Activated naive CD8-positive, alpha-beta T cell treated with anti-CD3 and anti-CD28 coated beads, Interleukin-2, amount 10 ng/mL, durations not matched to agents 7 days and 5 days (primary cell): ENCODE measurements around the gene NBR1. TPM values are rescaled to one million over a fixed set of nuclear protein-coding genes. Genes with fewer than 3 reads are reported as not detected.
"Not testable (repeated sequence)": the region's sequence is repeated elsewhere in the genome, so short reads cannot be mapped to it uniquely, and the experiment has no call there.

Experiments used
- ATAC-seq: fragments of 150-1000 bp; cut with Tn5 transposase; one replicate; pipeline ENCODE4 v1.10.0; 2021; ENCODE audit warnings: low read depth, moderate library complexity
- POLR2A ChIA-PET: fragments of 350-600 bp; sonication (Branson Sonifier 250); formaldehyde crosslinking; loops from one replicate; lab custom pipeline; 2021; ENCODE audit warnings: antibody characterized with exemption; lab: Charles Lee
- DNase-seq: peaks from one replicate; pipeline ENCODE4 v3.0.0; 2021
- H3K27ac Mint-ChIP-seq: one replicate; pipeline ENCODE4 v1.8.0; 2022; ENCODE audit warnings: mild to moderate bottlenecking, mixed read lengths
- H3K27me3 Mint-ChIP-seq: one replicate; pipeline ENCODE4 v1.8.0; 2022; ENCODE audit warnings: mild to moderate bottlenecking, moderate library complexity, mixed read lengths
- H3K36me3 Mint-ChIP-seq: one replicate; pipeline ENCODE4 v1.8.0; 2021; ENCODE audit warnings: mild to moderate bottlenecking, mixed read lengths
- H3K4me1 Mint-ChIP-seq: one replicate; pipeline ENCODE4 v1.8.0; 2021; ENCODE audit warnings: mixed read lengths
- H3K4me3 Mint-ChIP-seq: one replicate; pipeline ENCODE4 v1.8.0; 2022; ENCODE audit warnings: mild to moderate bottlenecking, moderate library complexity, mixed read lengths
- H3K9me3 Mint-ChIP-seq: one replicate; pipeline ENCODE4 v1.8.0; 2021; ENCODE audit warnings: mixed read lengths
- total RNA-seq, 2 experiments: library from RNA; stranded (reverse); gene quantifications; one replicate each; pipeline ENCODE4 v1.2.3, GENCODE V29; 2021

Gene NBR1
- total RNA-seq, result 10 to 100 TPM; 60.5 to 67.4 TPM

GRCh38 chr17:43170766-43171585 lies at the start of gene NBR1:
NBR1 (plus strand) TSS chr17:43171214; CDS start chr17:43175800, 4,586 bp downstream.
- Mint-ChIP-seq H3K27ac (no peak within 1 kb of the TSS), H3K4me3 (no peak within 1 kb of the TSS), H3K4me1 (peaks cover 30% of the 10 kb centered on the region), H3K27me3 (no peaks in the 10 kb centered on the region), H3K9me3 (no peaks in the 10 kb centered on the region), H3K36me3 (peaks cover 16% of the 10 kb centered on the region)
- POLR2A ChIA-PET, result interaction anchor here (0.9 to 3.7 kb wide), 9 partner anchors 41 to 190 kb away, joined by 3 to 51 read pairs (median 4); partner anchors contain the start of genes BRCA1, RPL27 and TMEM106A
- peak; percentile 86 for ATAC-seq
- peak; percentile 89 for DNase-seq

GRCh38 chr17:43125133-43125966 lies 45.7 kb upstream of the NBR1 start, which contains the start of gene BRCA1:
BRCA1 (minus strand) TSS chr17:43125364; CDS start chr17:43124096, 1,268 bp downstream.
- Mint-ChIP-seq H3K27ac (peak within 1 kb of the TSS; percentile 98), H3K4me3 (peak within 1 kb of the TSS; percentile 97), H3K9me3 (no peaks in the 10 kb centered on the region), H3K36me3 (peaks cover 22% of the 10 kb centered on the region), H3K27me3 (no peaks in the 10 kb centered on the region), H3K4me1 (peaks cover 25% of the 10 kb centered on the region)
- POLR2A ChIA-PET, result interaction anchor here (0.6 to 3.9 kb wide), 13 partner anchors 16 to 300 kb away, joined by 3 to 27 read pairs (median 5); partner anchors contain the start of genes IFI35, NBR1, RPL27 and TMEM106A
- DNase-seq (peak; percentile 89), ATAC-seq (peak; percentile 99)

- ATAC-seq, result no peak
- POLR2A ChIA-PET, result interaction anchor here (0.8 to 3.9 kb wide), 6 partner anchors 15 to 235 kb away, joined by 3 to 27 read pairs (median 14); partner anchors contain the start of genes NBR1 and TMEM106A
- Mint-ChIP-seq H3K36me3 (peaks cover 22% of the 10 kb centered on the region), H3K27me3 (no peaks in the 10 kb centered on the region), H3K27ac (peak overlapping the region; percentile 98), H3K9me3 (no peaks in the 10 kb centered on the region), H3K4me3 (peak overlapping the region; percentile 97), H3K4me1 (peaks cover 25% of the 10 kb centered on the region)
- peak; percentile 38 for DNase-seq
Measured at GRCh38 chr17:43125967-43126910, 44.8 kb upstream of the NBR1 start.

GRCh38 chr17:43126911-43127290 lies 44.1 kb upstream of the NBR1 start:
- H3K27me3 Mint-ChIP-seq, result no peaks in the 10 kb centered on the region
- DNase-seq, result no peak
- H3K9me3 Mint-ChIP-seq, result no peaks in the 10 kb centered on the region
- no peak overlapping the region for H3K27ac Mint-ChIP-seq
- no peak for ATAC-seq
- H3K36me3 Mint-ChIP-seq, result peaks cover 20% of the 10 kb centered on the region
- peak overlapping the region; percentile 50 for H3K4me3 Mint-ChIP-seq
- H3K4me1 Mint-ChIP-seq, result peaks cover 25% of the 10 kb centered on the region
- POLR2A ChIA-PET, result interaction anchor here (0.8 to 3.9 kb wide), 6 partner anchors 43 to 234 kb away, joined by 3 to 21 read pairs (median 8); partner anchors contain the start of gene TMEM106A

- Mint-ChIP-seq H3K27ac (peak overlapping the region; percentile 56), H3K36me3 (peaks cover 22% of the 10 kb centered on the region), H3K4me1 (peaks cover 23% of the 10 kb centered on the region), H3K4me3 (peak overlapping the region; percentile 50)
- not testable (repeated sequence) for H3K9me3 Mint-ChIP-seq, ATAC-seq, DNase-seq, H3K27me3 Mint-ChIP-seq
- POLR2A ChIA-PET, result interaction anchor here (0.7 to 1.1 kb wide), 3 partner anchors 43 to 188 kb away, joined by 3 to 5 read pairs (median 4); no protein-coding TSS in a partner anchor
Measured at GRCh38 chr17:43127333-43127876, 43.6 kb upstream of the NBR1 start.

GRCh38 chr17:43129671-43130010 lies 41.4 kb upstream of the NBR1 start:
- H3K27me3 Mint-ChIP-seq, result no peaks in the 10 kb centered on the region
- H3K36me3 Mint-ChIP-seq, result peaks cover 22% of the 10 kb centered on the region
- DNase-seq, result no peak
- H3K27ac Mint-ChIP-seq, result no peak overlapping the region
- H3K9me3 Mint-ChIP-seq, result no peaks in the 10 kb centered on the region
- POLR2A ChIA-PET, result no interaction called here
- no peak overlapping the region for H3K4me3 Mint-ChIP-seq
- H3K4me1 Mint-ChIP-seq, result peaks cover 14% of the 10 kb centered on the region
- no peak for ATAC-seq

GRCh38 chr17:43132117-43132516 lies 38.9 kb upstream of the NBR1 start:
- Mint-ChIP-seq H3K9me3 (no peaks in the 10 kb centered on the region), H3K4me1 (peaks cover 18% of the 10 kb centered on the region), H3K27ac (no peak overlapping the region), H3K36me3 (peaks cover 20% of the 10 kb centered on the region), H3K27me3 (no peaks in the 10 kb centered on the region), H3K4me3 (no peak overlapping the region)
- ATAC-seq (no peak), DNase-seq (no peak)
- POLR2A ChIA-PET, result no interaction called here

GRCh38 chr17:43133439-43133838 lies 37.6 kb upstream of the NBR1 start:
- H3K27ac Mint-ChIP-seq, H3K4me1 Mint-ChIP-seq, ATAC-seq, DNase-seq, POLR2A ChIA-PET, H3K9me3 Mint-ChIP-seq, H3K27me3 Mint-ChIP-seq, H3K4me3 Mint-ChIP-seq: not testable (repeated sequence)
- peaks cover 11% of the 10 kb centered on the region for H3K36me3 Mint-ChIP-seq

- POLR2A ChIA-PET, result interaction anchor here (1.0 kb wide), 1 partner anchor 181 kb away, joined by 3 read pairs; no protein-coding TSS in a partner anchor
- no peaks in the 10 kb centered on the region for H3K9me3 Mint-ChIP-seq
Measured at GRCh38 chr17:43134774-43135453, 36.1 kb upstream of the NBR1 start.

GRCh38 chr17:43135454-43135819 lies 35.6 kb upstream of the NBR1 start:
- ATAC-seq, result no peak
- no peak for DNase-seq
- Mint-ChIP-seq H3K4me1 (peaks cover 10% of the 10 kb centered on the region), H3K4me3 (no peak overlapping the region), H3K9me3 (no peaks in the 10 kb centered on the region), H3K27ac (no peak overlapping the region), H3K27me3 (no peaks in the 10 kb centered on the region), H3K36me3 (peaks cover 13% of the 10 kb centered on the region)
- POLR2A ChIA-PET, result interaction anchor here (1.0 kb wide), 1 partner anchor 180 kb away, joined by 3 read pairs; no protein-coding TSS in a partner anchor

More at GRCh38 chr17:43134774-43135453, 36.1 kb upstream of the NBR1 start:
- H3K4me3 Mint-ChIP-seq, result no peak overlapping the region
- H3K27ac Mint-ChIP-seq, result no peak overlapping the region
- ATAC-seq (no peak), DNase-seq (no peak)
- peaks cover 13% of the 10 kb centered on the region for H3K36me3 Mint-ChIP-seq
- H3K27me3 Mint-ChIP-seq, result no peaks in the 10 kb centered on the region
- peaks cover 10% of the 10 kb centered on the region for H3K4me1 Mint-ChIP-seq

- H3K27ac Mint-ChIP-seq, H3K4me3 Mint-ChIP-seq, H3K27me3 Mint-ChIP-seq, DNase-seq, POLR2A ChIA-PET, H3K9me3 Mint-ChIP-seq, ATAC-seq: not testable (repeated sequence)
- H3K36me3 Mint-ChIP-seq, result peaks cover 14% of the 10 kb centered on the region
- H3K4me1 Mint-ChIP-seq, result peaks cover 10% of the 10 kb centered on the region
Measured at GRCh38 chr17:43136574-43136973, 34.4 kb upstream of the NBR1 start.
